8988T (cell line): ENCODE data around the gene SLC8A1.

Experiments
- DNase-seq: peaks from one replicate; pipeline ENCODE4 v3.0.0; 2011

Gene SLC8A1

GRCh38 chr2:40348665-40349064 is 103.2 kb downstream of the SLC8A1 start:
- DNase-seq, result no peak

DNA sequence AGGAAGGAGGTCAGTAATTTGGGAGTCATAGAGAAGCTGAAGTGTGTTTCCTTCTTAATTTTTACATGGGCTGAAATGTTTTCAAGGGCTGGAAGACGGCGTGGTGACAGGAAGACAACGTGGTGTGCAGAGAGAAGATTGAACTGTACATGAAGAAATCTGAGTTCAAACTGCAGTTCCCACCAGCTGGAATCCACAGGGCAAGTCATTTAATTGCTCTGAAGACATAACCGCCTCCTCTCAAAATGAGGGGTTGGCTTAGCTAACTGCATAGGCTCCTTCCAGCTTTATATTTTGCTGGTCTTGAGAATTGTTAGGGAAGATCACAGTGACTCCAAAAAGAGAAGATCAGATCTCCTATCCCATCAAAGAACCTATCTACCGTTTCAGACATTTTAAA is 103.9 kb downstream of the SLC8A1 start:
- DNase-seq, result no peak

DNA sequence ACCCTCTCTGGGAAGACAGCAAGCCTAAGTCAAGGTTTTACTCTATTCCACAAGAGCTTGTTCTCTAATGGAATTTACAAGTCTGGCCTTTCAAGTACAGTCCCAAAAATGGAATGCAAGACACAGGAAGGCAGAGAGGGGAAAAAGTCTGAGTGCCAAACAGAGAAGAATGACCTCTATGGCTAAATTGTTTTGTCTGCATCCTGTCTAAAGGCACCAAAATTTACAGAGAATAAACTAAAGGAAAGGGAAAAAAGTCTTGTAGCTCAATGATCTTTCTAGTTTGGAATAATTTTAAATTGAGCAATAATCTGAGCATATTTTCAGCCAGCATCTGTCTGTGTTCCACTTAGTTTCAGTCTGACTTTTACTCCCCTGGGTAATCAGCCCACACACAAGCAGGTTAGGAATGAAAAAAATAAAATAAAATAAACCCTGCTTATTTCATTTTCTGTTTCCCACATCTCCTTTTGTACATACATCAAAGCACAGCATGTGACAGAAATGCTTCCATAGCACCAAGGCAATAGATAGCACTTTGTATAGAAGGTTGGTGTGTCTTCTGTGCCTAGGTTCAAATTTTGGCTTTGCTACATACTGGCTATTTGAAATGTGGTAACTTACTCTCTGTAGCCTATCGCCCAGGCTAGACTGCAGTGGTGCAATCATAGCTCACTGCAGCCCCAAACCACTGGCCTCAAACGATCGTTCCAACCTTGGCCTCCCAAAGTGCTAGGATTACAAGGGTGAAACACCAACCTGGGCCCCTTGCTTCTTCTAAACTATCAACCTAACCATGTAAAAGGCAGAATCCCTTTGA is 105.1 kb downstream of the SLC8A1 start:
- no peak for DNase-seq

DNA sequence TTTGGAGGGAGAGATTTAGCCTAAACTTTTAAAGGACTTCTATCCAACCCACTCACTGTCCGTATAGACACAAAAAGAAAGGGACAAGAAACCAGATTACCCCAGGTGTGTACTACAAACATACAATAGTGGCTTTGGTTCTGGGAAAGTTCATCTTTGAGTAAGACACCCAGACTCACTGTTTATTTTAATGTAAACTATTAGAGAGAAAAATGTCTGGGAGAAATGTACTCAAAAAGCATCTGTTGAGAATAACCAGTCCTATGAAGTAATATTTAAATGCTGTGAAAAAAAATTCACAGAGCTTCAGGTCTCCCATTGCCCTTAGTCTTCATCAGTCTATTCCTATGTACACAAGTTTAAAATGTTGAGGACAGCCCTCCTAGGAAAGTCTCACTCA is 107.5 kb downstream of the SLC8A1 start:
- no peak for DNase-seq

GRCh38 chr2:40343902-40344301 is 108.0 kb downstream of the SLC8A1 start:
- no peak for DNase-seq

GRCh38 chr2:40341198-40341597 is 110.7 kb downstream of the SLC8A1 start:
- DNase-seq, result no peak

- DNase-seq, result no peak
Measured at GRCh38 chr2:40339026-40339425, 112.9 kb downstream of the SLC8A1 start.

DNA sequence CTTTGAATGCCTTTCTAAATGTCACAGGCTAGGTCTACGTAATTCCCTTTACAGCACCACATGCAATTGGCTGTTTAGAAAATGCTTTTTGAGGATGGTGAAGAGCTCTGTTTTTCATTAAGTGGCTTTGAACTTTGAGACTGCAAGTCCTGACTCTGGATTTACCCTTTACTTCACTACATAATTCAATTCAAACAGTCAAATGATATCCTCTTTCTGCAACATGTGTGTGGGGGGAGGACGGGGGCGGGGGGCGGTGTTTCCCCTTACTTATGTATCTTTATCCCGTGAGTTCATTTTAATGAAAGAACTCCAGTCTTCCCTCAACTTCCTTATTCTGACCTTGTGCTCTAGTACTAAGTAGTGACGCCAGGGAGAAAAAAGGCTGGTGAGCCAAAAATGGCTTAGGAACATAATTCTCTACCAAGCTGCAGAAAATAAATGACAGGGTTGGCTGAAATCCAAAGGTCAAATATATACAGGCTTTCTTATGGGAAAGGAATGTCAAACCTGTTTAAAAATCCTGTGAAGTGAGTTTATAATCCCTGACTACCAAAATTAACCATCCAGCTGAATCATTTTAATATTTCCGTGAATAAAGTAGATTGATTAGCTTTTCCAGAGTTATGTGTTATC is 119.6 kb downstream of the SLC8A1 start:
- no peak for DNase-seq

GRCh38 chr2:40330096-40330495 is 121.8 kb downstream of the SLC8A1 start:
- DNase-seq, result no peak

- DNase-seq, result no peak
Measured at GRCh38 chr2:40329739-40330030, 122.2 kb downstream of the SLC8A1 start.

DNA sequence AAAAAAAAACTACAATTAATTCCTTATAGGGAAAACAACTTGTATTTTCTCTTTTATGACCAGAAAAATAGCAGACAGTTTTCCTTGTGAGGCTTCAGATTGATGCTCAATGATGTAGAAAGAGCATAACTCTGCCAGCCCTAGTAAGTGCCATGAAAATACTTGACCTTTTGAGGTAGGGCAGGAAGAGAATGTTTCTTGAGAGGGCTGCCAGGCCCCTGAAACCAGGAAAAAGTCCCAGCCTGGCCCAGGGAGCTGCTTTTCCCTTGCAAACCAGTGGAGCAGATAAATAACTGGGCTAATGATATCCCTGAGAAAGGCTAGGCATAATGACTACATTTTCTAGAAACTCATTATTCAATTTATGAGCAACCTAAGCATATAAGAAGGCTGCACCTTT is 126.8 kb downstream of the SLC8A1 start:
- DNase-seq, result no peak

- DNase-seq, result no peak
Measured at GRCh38 chr2:40324656-40325055, 127.2 kb downstream of the SLC8A1 start.

GRCh38 chr2:40321822-40322221 is 130.1 kb downstream of the SLC8A1 start:
- no peak for DNase-seq

DNA sequence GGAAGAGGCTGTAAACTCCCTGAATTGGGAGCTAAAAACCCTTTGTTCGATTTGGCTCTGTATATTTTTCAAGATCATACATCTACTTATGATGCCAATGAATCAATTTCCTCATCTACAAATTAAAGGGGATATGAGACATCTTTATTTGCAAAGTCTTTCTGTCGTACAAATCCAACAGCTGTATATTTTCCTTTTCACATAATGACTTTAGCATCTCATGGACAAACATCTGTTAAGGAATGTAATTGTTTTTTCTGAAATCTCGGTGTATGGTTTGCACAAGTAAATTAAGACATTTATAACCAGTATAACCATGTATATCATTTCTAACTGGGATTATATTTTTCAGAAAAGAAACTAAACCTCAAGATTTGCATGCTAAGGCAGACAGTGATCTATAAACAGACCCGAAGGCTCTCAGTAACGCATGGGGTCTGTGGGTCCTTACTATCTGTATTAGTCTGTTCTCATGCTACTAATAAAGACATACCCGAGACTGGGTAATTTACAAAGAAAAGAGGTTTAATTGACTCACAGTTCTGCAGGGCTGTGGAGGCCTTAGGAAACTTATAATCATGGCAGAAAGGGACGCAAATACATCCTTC is 130.8 kb downstream of the SLC8A1 start:
- no peak for DNase-seq

DNA sequence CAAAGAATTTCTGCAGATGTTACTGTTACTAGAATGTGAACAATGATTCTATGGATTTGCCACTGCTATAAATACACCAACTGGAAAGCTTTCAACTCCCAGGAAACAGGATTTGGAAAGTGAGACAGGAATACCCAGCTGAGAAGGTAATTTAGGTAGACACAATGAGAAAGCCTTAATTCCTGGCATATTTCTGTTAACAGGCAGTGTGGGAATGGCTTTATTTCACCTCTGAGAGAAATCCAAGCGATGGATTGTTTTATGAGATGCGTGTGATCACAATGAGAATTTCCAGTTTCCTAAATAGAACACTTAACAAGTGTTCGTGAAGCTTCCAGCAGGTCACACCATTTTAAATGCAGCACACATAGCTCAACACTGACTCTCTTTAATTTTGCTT is 133.0 kb downstream of the SLC8A1 start:
- no peak for DNase-seq

DNA sequence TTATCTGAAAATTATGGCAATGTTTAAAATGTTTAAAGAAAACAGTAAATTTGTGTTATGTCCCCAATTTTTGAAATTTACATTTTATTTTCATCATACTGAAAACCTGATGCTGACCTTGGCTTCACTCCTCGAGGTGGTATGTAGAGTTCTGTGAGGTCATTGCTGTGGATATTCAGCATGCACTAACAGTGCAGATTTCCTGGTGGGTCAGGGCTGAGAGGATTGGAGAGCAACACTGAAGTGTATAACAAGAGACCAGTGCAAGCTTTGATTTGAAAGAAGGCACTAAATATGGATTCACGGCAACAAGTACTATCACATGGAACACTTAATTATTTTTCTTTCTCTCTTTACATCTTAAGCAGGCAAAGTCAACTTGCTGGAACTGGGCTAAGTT is 134.1 kb downstream of the SLC8A1 start:
- DNase-seq, result no peak

DNA sequence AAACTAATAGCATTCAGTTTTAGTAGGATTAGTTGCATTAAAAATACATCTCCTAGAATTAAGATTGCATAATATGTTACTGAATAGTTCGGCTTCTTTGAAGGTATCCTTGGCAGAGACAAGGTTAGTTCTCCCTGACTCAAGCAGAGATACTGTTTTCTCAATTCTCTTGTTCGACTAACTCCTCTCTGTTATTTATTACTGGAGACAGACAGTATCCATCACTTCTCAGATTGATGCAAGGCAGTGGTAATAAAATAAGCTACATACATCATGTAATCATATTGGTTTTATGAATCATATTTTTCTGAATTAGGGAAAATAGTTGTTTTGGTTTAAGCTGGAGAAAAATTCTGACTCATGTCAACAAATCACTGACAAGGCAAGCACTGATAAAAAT is 134.8 kb downstream of the SLC8A1 start:
- DNase-seq, result no peak

DNA sequence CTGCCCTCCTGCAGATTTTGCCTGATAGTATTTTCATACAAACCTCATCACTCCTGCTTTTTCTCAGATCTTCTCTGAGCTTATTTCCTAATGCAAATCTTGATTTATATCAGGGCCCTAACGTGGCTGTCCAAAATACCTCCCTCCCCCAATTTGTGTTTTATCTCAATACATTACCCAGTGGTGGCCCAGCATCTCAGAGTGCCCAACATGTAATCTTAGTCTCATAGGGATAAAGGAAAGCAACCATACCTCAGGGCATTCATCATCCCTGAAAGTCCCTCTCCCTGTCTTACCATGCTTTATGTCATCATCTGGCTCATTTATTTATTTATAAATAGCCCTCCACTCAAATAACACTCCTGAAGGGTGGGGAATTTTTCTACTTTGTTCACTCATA is 135.3 kb downstream of the SLC8A1 start:
- DNase-seq, result no peak

DNA sequence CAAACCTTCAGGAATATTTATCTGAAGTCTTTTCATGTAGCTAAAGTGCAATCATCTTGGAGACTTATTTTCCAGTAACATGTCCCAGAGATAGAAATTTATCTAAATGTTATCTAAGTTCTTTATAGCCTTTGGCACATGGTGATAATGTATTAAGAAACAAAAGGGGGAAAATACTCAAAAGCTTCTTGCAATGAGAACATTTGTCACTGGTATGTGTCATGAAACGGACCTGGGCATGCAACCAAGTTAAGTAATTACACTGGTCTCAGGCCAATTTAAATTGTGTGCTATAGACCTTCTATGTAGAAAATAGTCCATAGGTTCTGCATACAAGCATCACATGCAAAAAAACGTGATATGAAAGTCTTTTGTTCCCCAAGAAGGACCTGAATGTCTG is 136.2 kb downstream of the SLC8A1 start:
- DNase-seq, result no peak

DNA sequence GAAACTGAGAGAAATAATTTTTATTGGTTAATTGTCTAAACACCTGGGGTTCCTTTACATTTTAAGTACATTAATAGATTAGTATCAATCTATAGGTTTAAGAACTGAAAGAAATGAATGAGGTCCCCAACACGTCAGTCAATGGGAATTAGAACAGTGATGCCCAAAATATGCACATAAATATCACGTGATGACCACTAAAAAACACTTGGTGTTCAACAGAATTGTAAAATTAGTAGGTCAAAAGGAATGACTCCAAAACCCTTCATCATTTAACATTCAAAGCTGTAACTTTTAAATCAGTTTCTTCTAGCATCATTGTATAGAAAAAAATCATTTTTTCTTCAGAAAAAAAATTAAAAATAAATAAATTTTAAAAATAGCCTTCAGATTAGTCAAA is 140.9 kb downstream of the SLC8A1 start:
- DNase-seq, result no peak

- DNase-seq, result no peak
Measured at GRCh38 chr2:40310303-40310702, 141.6 kb downstream of the SLC8A1 start.

- no peak for DNase-seq
Measured at GRCh38 chr2:40304340-40304739, 147.6 kb downstream of the SLC8A1 start.

DNA sequence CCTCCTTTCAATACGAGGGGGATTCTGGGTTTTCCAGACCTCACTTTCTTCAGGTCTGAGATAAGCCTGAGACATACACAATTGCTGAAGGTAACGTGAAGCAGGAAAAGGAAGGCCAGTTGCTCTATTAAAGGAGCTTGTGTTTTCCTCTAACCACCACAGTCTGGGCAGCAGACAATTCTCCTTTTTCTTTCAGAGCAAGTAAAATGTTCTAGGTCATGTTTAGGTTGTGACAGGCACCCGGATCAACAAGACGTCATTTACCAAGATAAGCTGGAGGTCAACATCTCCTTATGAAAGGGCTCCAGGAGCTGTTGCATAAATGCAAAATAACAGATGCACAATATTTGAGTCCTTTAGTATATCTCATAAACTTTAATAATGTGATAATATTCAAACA is 148.1 kb downstream of the SLC8A1 start:
- DNase-seq, result no peak

- DNase-seq, result no peak
Measured at GRCh38 chr2:40302751-40303325, 149.1 kb downstream of the SLC8A1 start.
